HCT116 (cell line): ENCODE measurements around the gene TMED10. TPM values are rescaled to one million over a fixed set of nuclear protein-coding genes. Genes with fewer than 3 reads are reported as not detected.

Source experiments
- ATAC-seq: fragments of 200-7000 bp; cut with Tn5 transposase; 2 replicates; pipeline ENCODE4 v1.9.1; 2020; ENCODE audit warnings: mild to moderate bottlenecking, moderate library complexity
- BruUV-seq: library from RNA; stranded (reverse); fragments of 400-500 nt; replicated peaks from 2 replicates; lab custom pipeline; 2021; lab: Mats Ljungman, UMichigan
- CTCF ChIA-PET: fragments of 300-600 bp; sonication (Branson Sonifier 250); formaldehyde crosslinking; loops from one replicate; lab custom pipeline; 2021; ENCODE audit warnings: antibody characterized with exemption; lab: Charles Lee
- POLR2A ChIA-PET: fragments of 300-600, 350-600 bp; sonication (Branson Sonifier 250); formaldehyde crosslinking; loops from one replicate; lab custom pipeline; 2021; ENCODE audit warnings: antibody characterized with exemption; lab: Charles Lee
- RAD21 ChIA-PET, 2 experiments: fragments of 300-600 bp; sonication (Branson Sonifier 250); formaldehyde crosslinking; loops; one replicate each; lab custom pipeline; 2023; ENCODE audit warnings: low total read pairs in 2 of 2; ENCODE audit not compliant: uncharacterized antibody in 2 of 2, unreplicated experiment in 2 of 2, low non-redundant PET in 1 of 2; lab: Charles Lee
- DNase-seq: peaks from one replicate; pipeline ENCODE4 v3.0.0-alpha.2; 2010; ENCODE audit warnings: low read depth, low spot score
- H2AFZ ChIP-seq: fragments of 200-600 bp; shearing (Covaris generic), sonication (generic); 2 replicates; pipeline ENCODE4 v1.6.1; 2017; ENCODE audit warnings: low read depth, mixed run types, mixed read lengths, antibody characterized with exemption, low read length; ENCODE audit not compliant: poor library complexity, severe bottlenecking
- H3K27ac ChIP-seq: 2 replicates; pipeline ENCODE4 v1.5.1; 2012; ENCODE audit warnings: low read depth, low read length
- H3K27me3 ChIP-seq: fragments of 200-600 bp; sonication (generic); 2 replicates; pipeline ENCODE4 v1.6.1; 2016; ENCODE audit warnings: mixed run types, low read length, mixed read lengths; ENCODE audit not compliant: insufficient read depth
- H3K36me3 ChIP-seq, 2 experiments: fragments of 200-500 bp in 1 of 2; fragments of 200-600 bp in 1 of 2; sonication (Bioruptor generic) in 1 of 2; sonication (generic) in 1 of 2; 2 replicates each; pipeline versions ENCODE4 v1.5.1 to v1.6.1; 2014 to 2016; ENCODE audit warnings: low read length in 2 of 2, inconsistent platforms in 1 of 2, mixed read lengths in 1 of 2, mixed run types in 1 of 2; ENCODE audit not compliant: insufficient read depth in 2 of 2, control insufficient read depth in 1 of 2
- H3K4me1 ChIP-seq, 2 experiments: fragments of 200-600 bp in 1 of 2; sonication (generic) in 1 of 2; 2 replicates each; pipeline versions ENCODE4 v1.5.1 to v1.6.1; 2012 to 2017; ENCODE audit warnings: low read length in 2 of 2, inconsistent platforms in 1 of 2, mild to moderate bottlenecking in 1 of 2, mixed read lengths in 1 of 2, mixed run types in 1 of 2, moderate library complexity in 1 of 2; ENCODE audit not compliant: insufficient read depth in 2 of 2, control insufficient read depth in 1 of 2
- H3K4me2 ChIP-seq: fragments of 200-600 bp; sonication (generic); 2 replicates; pipeline ENCODE4 v1.6.1; 2017; ENCODE audit warnings: mixed run types, low read length, mixed read lengths
- H3K4me3 ChIP-seq, 2 experiments: fragments of 200-600 bp in 1 of 2; sonication (generic) in 1 of 2; replicated peaks in 1 of 2; 2 replicates each; pipeline ENCODE4 v1.5.1; 2011 to 2016; ENCODE audit warnings: low read length in 2 of 2, control low read depth in 1 of 2, low read depth in 1 of 2, mild to moderate bottlenecking in 1 of 2, mixed read lengths in 1 of 2, mixed run types in 1 of 2
- H3K79me2 ChIP-seq: fragments of 200-600 bp; sonication (generic); 2 replicates; pipeline ENCODE4 v1.6.1; 2017; ENCODE audit warnings: mild to moderate bottlenecking, mixed run types, low read length, moderate library complexity, mixed read lengths; ENCODE audit not compliant: insufficient read depth
- H3K9ac ChIP-seq: fragments of 200-600 bp; sonication (generic); 2 replicates; pipeline ENCODE4 v1.6.1; 2016; ENCODE audit warnings: low read length, mixed read lengths
- H3K9me2 ChIP-seq: fragments of 200-600 bp; sonication (generic), shearing (Covaris generic); 2 replicates; pipeline ENCODE4 v1.6.1; 2017; ENCODE audit warnings: mixed run types, mild to moderate bottlenecking, moderate library complexity; ENCODE audit not compliant: insufficient read depth
- H3K9me3 ChIP-seq, 2 experiments: fragments of 200-500 bp in 1 of 2; fragments of 200-600 bp in 1 of 2; sonication (Bioruptor generic) in 1 of 2; sonication (generic) in 1 of 2; 2 replicates each; pipeline ENCODE4 v1.6.1; 2014 to 2017; ENCODE audit warnings: low read length in 2 of 2, mixed read lengths in 2 of 2, inconsistent platforms in 1 of 2, low read depth in 1 of 2, mild to moderate bottlenecking in 1 of 2, mixed run types in 1 of 2, moderate library complexity in 1 of 2; ENCODE audit not compliant: control insufficient read depth in 1 of 2, insufficient read depth in 1 of 2
- H4K20me1 ChIP-seq: fragments of 200-600 bp; sonication (generic), shearing (Covaris generic); 2 replicates; pipeline ENCODE4 v1.6.1; 2017; ENCODE audit warnings: mixed run types, mild to moderate bottlenecking, moderate library complexity; ENCODE audit not compliant: insufficient read depth
- ATF3 ChIP-seq: IDR thresholded peaks from 2 replicates; pipeline ENCODE4 v1.6.1; 2012
- CEBPB ChIP-seq: IDR thresholded peaks from 2 replicates; pipeline ENCODE4 v1.6.1; 2012; ENCODE audit warnings: low read depth
- CTCF ChIP-seq, 3 experiments: fragments of 200-600 bp in 1 of 3; sonication (generic) in 1 of 3; IDR thresholded peaks in 2 of 3; conservative IDR thresholded peaks in 1 of 3; 2 replicates each; pipeline ENCODE4 v1.5.1; 2012 to 2017; ENCODE audit warnings: low read depth in 2 of 3, low read length in 2 of 3, antibody characterized with exemption in 1 of 3, borderline replicate concordance in 1 of 3, control low read depth in 1 of 3, mild to moderate bottlenecking in 1 of 3, mixed read lengths in 1 of 3, mixed run types in 1 of 3, moderate library complexity in 1 of 3; ENCODE audit not compliant: insufficient read depth in 1 of 3
- EGR1 ChIP-seq: IDR thresholded peaks from 2 replicates; pipeline ENCODE4 v1.6.1; 2012; ENCODE audit warnings: low read depth
- EZH2 ChIP-seq: fragments of 200-600 bp; sonication (generic); IDR thresholded peaks from 2 replicates; pipeline ENCODE4 v1.6.1; 2017; ENCODE audit warnings: antibody characterized with exemption, mixed run types
- FOSL1 ChIP-seq: IDR thresholded peaks from 2 replicates; pipeline ENCODE4 v1.6.1; 2012; ENCODE audit warnings: low read depth
- JUND ChIP-seq: IDR thresholded peaks from 2 replicates; pipeline ENCODE4 v1.6.1; 2012
- SIN3A ChIP-seq: IDR thresholded peaks from 2 replicates; pipeline ENCODE4 v1.6.1; 2012; ENCODE audit warnings: low read depth
- SP1 ChIP-seq: IDR thresholded peaks from 2 replicates; pipeline ENCODE4 v1.6.1; 2012; ENCODE audit warnings: low read depth
- TCF7L2 ChIP-seq: IDR thresholded peaks from 2 replicates; pipeline ENCODE4 v1.7.0; 2011; ENCODE audit warnings: borderline replicate concordance, inconsistent platforms; ENCODE audit not compliant: insufficient read depth, insufficient read length; ENCODE audit errors: extremely low read depth
- YY1 ChIP-seq: IDR thresholded peaks from 2 replicates; pipeline ENCODE4 v1.6.1; 2011; ENCODE audit warnings: low read length, low read depth, moderate library complexity, mild to moderate bottlenecking; ENCODE audit not compliant: insufficient replicate concordance; ENCODE audit errors: extremely low read depth
- ZBTB33 ChIP-seq: IDR thresholded peaks from 2 replicates; pipeline ENCODE4 v1.6.1; 2011; ENCODE audit warnings: mild to moderate bottlenecking, low read length, moderate library complexity; ENCODE audit not compliant: insufficient replicate concordance; ENCODE audit errors: extremely low read depth
- ZFX ChIP-seq: fragments of 450-650 bp; IDR thresholded peaks from 2 replicates; pipeline ENCODE4 v1.6.1; 2017
- ZNF274 ChIP-seq: fragments of 200-500 bp; sonication (Bioruptor generic); IDR thresholded peaks from 2 replicates; pipeline ENCODE4 v1.6.1; 2014; ENCODE audit warnings: mild to moderate bottlenecking, low read depth, low read length, inconsistent platforms
- intact Hi-C: fragments of 100-400 bp; cut with micrococcal nuclease; formaldehyde crosslinking; loops from 2 replicates; pipeline ENCODE4 v1.10.0; 2022
- total RNA-seq: library from RNA; stranded (reverse); gene quantifications from one replicate; pipeline ENCODE4 v1.2.1, GENCODE V29; 2021; ENCODE audit not compliant: unreplicated experiment

TMED10 gene
- total RNA-seq, 1 experiment from 2014 or later = 303 TPM

GRCh38 chr14:75198291-75198933, 22.0 kb upstream of the TMED10 start:
- ChIA-PET POLR2A (no interaction called here), CTCF (no interaction called here), RAD21 (no interaction called here)
- Histone ChIP-seq H4K20me1 (no peaks in the 10 kb centered on the region), H3K4me2 (no peak overlapping the region), H3K4me1 (peaks cover 14 to 26% of the 10 kb centered on the region in 2 experiments; a peak in 3 of 4 replicates), H3K9me2 (no peaks in the 10 kb centered on the region), H3K79me2 (no peaks in the 10 kb centered on the region), H2AFZ (no peak overlapping the region), H3K27me3 (no peaks in the 10 kb centered on the region), H3K36me3 (no peaks in the 10 kb centered on the region), H3K4me3 (no peak overlapping the region), H3K9me3 (no peaks in the 10 kb centered on the region), H3K9ac (no peak overlapping the region), H3K27ac (no peak overlapping the region)
- DNase-seq = no peak
- BruUV-seq = no TSS peak
- intact Hi-C loops = no loop called here
- TF ChIP-seq FOSL1 (no peak), JUND (no peak), TCF7L2 (no peak), SIN3A (no peak), CTCF (IDR thresholded peaks at IDR 0.05 in 2 of 3, conservative IDR thresholded peaks at IDR 0.05 in 1 of 3; ENCODE audit: borderline replicate concordance in 1 of 3, insufficient read depth in 1 of 3, low read depth in 2 of 3, low read length in 2 of 3) (no peak), ZFX (no peak), YY1 (no peak), EZH2 (no peak), ATF3 (no peak), ZNF274 (no peak), ZBTB33 (no peak), CEBPB (no peak), SP1 (no peak), EGR1 (no peak)
- no peak for ATAC-seq
